ENCODE measurements around the gene ABI3BP.

The ABI3BP gene

DNA sequence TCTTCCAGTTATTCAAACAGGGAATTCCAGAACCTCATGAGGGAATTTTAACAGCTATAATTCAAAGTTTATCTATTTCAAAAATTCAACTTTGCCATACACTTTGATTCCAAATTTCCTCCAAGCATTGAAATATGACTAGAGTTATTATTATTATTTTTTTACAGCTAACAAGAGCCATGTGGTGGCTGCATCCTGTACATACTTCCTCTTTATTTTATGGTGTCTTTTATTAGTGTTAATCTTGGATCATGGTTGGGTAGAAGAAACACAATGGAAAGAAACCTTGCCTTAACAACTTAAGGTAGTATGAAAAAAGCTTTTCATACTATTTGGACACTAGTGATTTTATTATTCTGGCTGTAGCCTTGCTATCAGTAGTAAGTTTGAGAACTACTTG lies 231.3 kb downstream of the ABI3BP start:
- no peaks in the 10 kb centered on the region for H3K9me3 ChIP-seq (ENCODE audit: severe bottlenecking)
- no peaks in the 10 kb centered on the region; the same call in 1 of the 2 replicates for H3K36me3 ChIP-seq (ENCODE audit: low read depth)
- H3K4me1 ChIP-seq (ENCODE audit: insufficient read depth, poor library complexity, severe bottlenecking): no peaks in the 10 kb centered on the region
- TF ChIP-seq, protein P1, sequence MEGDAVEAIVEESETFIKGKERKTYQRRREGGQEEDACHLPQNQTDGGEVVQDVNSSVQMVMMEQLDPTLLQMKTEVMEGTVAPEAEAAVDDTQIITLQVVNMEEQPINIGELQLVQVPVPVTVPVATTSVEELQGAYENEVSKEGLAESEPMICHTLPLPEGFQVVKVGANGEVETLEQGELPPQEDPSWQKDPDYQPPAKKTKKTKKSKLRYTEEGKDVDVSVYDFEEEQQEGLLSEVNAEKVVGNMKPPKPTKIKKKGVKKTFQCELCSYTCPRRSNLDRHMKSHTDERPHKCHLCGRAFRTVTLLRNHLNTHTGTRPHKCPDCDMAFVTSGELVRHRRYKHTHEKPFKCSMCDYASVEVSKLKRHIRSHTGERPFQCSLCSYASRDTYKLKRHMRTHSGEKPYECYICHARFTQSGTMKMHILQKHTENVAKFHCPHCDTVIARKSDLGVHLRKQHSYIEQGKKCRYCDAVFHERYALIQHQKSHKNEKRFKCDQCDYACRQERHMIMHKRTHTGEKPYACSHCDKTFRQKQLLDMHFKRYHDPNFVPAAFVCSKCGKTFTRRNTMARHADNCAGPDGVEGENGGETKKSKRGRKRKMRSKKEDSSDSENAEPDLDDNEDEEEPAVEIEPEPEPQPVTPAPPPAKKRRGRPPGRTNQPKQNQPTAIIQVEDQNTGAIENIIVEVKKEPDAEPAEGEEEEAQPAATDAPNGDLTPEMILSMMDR (IDR thresholded peaks at IDR 0.05; ENCODE audit: poor library complexity, severe bottlenecking): no peak
- no peak for ATAC-seq (ENCODE audit: low read depth)
- no peaks in the 10 kb centered on the region for H3K27me3 ChIP-seq (ENCODE audit: insufficient read depth, poor library complexity, severe bottlenecking)
- DNase-seq (ENCODE audit: low spot score): no peak
- H3K4me3 ChIP-seq (ENCODE audit: severe bottlenecking): no peak overlapping the region
- no peak overlapping the region for H3K27ac ChIP-seq (ENCODE audit: poor library complexity, severe bottlenecking)

DNA sequence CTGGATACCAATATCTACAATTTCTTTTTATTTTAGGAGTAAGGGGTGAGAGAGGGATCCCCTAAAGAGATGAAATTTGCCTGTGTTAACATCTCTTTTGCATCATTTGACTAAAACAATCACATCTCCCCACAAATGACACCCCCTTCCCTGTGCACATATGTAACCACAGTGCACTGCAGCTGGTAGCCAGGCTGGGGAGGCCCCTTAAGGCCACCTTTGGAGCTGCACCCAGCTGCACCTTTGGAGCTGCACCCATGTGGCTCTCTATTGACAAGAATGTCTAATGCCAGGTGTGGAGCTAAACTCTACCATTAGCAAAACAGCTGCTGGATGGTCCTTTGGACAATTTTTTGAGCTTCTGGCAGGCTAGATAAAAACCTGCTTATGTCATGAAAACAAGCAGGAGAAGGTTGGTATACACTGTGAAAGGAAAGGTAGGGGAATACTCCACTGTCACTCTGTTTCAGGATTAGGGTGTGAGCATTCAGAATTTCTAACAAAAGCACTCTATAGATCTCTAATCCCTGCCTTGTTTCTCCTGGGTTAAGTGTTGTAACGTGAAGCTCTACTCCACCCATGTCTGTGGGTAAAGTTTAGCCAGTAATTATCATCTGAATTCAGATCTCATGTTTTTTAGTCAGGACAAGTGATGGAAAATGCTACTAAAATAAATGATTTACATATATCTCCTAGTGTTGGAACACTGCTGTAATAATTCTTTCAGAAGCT lies 231.8 kb downstream of the ABI3BP start:
- TF ChIP-seq, protein P1 (IDR thresholded peaks at IDR 0.05; ENCODE audit: poor library complexity, severe bottlenecking): no peak
- no peaks in the 10 kb centered on the region for H3K4me1 ChIP-seq (ENCODE audit: insufficient read depth, poor library complexity, severe bottlenecking)
- DNase-seq (ENCODE audit: low spot score): no peak
- H3K36me3 ChIP-seq (ENCODE audit: low read depth): no peaks in the 10 kb centered on the region; the same call in 1 of the 2 replicates
- no peaks in the 10 kb centered on the region for H3K9me3 ChIP-seq (ENCODE audit: severe bottlenecking)
- no peak overlapping the region for H3K4me3 ChIP-seq (ENCODE audit: severe bottlenecking)
- H3K27me3 ChIP-seq (ENCODE audit: insufficient read depth, poor library complexity, severe bottlenecking): no peaks in the 10 kb centered on the region
- peak; percentile 62; the same call in 2 of the 3 replicates for ATAC-seq (ENCODE audit: low read depth)
- H3K27ac ChIP-seq (ENCODE audit: poor library complexity, severe bottlenecking): no peak overlapping the region

GRCh38 chr3:100760377-100760776 lies 232.8 kb downstream of the ABI3BP start:
- Histone ChIP-seq H3K36me3 (ENCODE audit: low read depth) (peaks cover 6% of the 10 kb centered on the region), H3K4me1 (ENCODE audit: insufficient read depth, poor library complexity, severe bottlenecking) (no peaks in the 10 kb centered on the region), H3K4me3 (ENCODE audit: severe bottlenecking) (no peak overlapping the region), H3K9me3 (ENCODE audit: severe bottlenecking) (no peaks in the 10 kb centered on the region), H3K27me3 (ENCODE audit: insufficient read depth, poor library complexity, severe bottlenecking) (no peaks in the 10 kb centered on the region), H3K27ac (ENCODE audit: poor library complexity, severe bottlenecking) (no peak overlapping the region)
- TF ChIP-seq, protein P1 (IDR thresholded peaks at IDR 0.05; ENCODE audit: poor library complexity, severe bottlenecking): no peak
- DNase-seq (ENCODE audit: low spot score): no peak
- no peak for ATAC-seq (ENCODE audit: low read depth)

- no peak for DNase-seq (ENCODE audit: low spot score)
- Histone ChIP-seq H3K27me3 (ENCODE audit: insufficient read depth, poor library complexity, severe bottlenecking) (no peaks in the 10 kb centered on the region), H3K9me3 (ENCODE audit: severe bottlenecking) (no peaks in the 10 kb centered on the region), H3K36me3 (ENCODE audit: low read depth) (peaks cover 10% of the 10 kb centered on the region), H3K4me1 (ENCODE audit: insufficient read depth, poor library complexity, severe bottlenecking) (no peaks in the 10 kb centered on the region), H3K27ac (ENCODE audit: poor library complexity, severe bottlenecking) (no peak overlapping the region), H3K4me3 (ENCODE audit: severe bottlenecking) (no peak overlapping the region)
- no peak; the same call in 2 of the 3 replicates for ATAC-seq (ENCODE audit: low read depth)
- TF ChIP-seq, protein P1 (IDR thresholded peaks at IDR 0.05; ENCODE audit: poor library complexity, severe bottlenecking): no peak
Observed at GRCh38 chr3:100759950-100760349, 233.3 kb downstream of the ABI3BP start.

DNA sequence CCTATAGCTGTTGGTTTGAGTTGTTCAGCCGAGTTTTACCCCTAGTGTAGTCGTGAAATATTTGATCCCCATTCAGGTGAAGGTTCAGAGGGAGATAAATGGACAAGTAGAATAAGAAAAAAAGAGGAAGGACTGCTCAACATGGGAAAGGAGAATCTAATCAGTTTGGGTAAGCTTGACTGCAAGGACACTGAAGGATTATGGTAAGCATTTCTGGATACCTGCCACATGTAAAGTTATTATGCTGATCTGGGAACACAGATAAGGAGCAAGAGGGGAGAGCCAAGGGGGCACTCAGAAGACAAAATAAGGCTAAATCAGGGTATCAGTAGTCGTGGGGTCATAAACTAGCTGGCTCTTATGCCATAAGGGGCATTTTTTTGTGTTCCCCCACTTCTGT lies 234.1 kb downstream of the ABI3BP start:
- no peaks in the 10 kb centered on the region for H3K4me1 ChIP-seq (ENCODE audit: insufficient read depth, poor library complexity, severe bottlenecking)

More for the DNA sequence above, 234.1 kb downstream of the ABI3BP start:
- H3K27me3 ChIP-seq (ENCODE audit: insufficient read depth, poor library complexity, severe bottlenecking): no peaks in the 10 kb centered on the region
- DNase-seq (ENCODE audit: low spot score): no peak
- no peaks in the 10 kb centered on the region for H3K9me3 ChIP-seq (ENCODE audit: severe bottlenecking)
- TF ChIP-seq, protein P1 (IDR thresholded peaks at IDR 0.05; ENCODE audit: poor library complexity, severe bottlenecking): no peak
- H3K36me3 ChIP-seq (ENCODE audit: low read depth): peaks cover 16% of the 10 kb centered on the region
- H3K27ac ChIP-seq (ENCODE audit: poor library complexity, severe bottlenecking): no peak overlapping the region
- no peak overlapping the region for H3K4me3 ChIP-seq (ENCODE audit: severe bottlenecking)
- ATAC-seq (ENCODE audit: low read depth): no peak

Data from RWPE2 (cell line).